WTC11 (cell line): ENCODE data around the gene PAMR1. TPM values are rescaled to one million over a fixed set of nuclear protein-coding genes. Genes with fewer than 3 reads are reported as not detected.

Experiments
- ATAC-seq: fragments of 200-7000 bp; cut with Tn5 transposase; 2 replicates; pipeline ENCODE4 v1.10.0; 2021; ENCODE audit warnings: mild to moderate bottlenecking, moderate library complexity
- CTCF ChIA-PET: fragments of 300-600 bp; sonication (Branson Sonifier 250); formaldehyde crosslinking; loops from one replicate; lab custom pipeline; 2021; ENCODE audit warnings: antibody characterized with exemption; lab: Charles Lee
- POLR2A ChIA-PET: fragments of 350-600 bp; sonication (Branson Sonifier 250); formaldehyde crosslinking; loops from one replicate; lab custom pipeline; 2021; ENCODE audit warnings: antibody characterized with exemption; lab: Charles Lee
- DNase-seq: peaks from one replicate; pipeline ENCODE4 v3.0.0; 2021; ENCODE audit warnings: low spot score
- H3K27ac Mint-ChIP-seq: 2 replicates; pipeline ENCODE4 v1.8.0; 2021; ENCODE audit warnings: mixed read lengths
- H3K27me3 Mint-ChIP-seq: 2 replicates; pipeline ENCODE4 v1.8.0; 2021; ENCODE audit warnings: low read depth, mild to moderate bottlenecking, moderate library complexity, mixed read lengths
- H3K36me3 Mint-ChIP-seq: 2 replicates; pipeline ENCODE4 v1.8.0; 2021; ENCODE audit warnings: mixed read lengths
- H3K4me1 Mint-ChIP-seq: 2 replicates; pipeline ENCODE4 v1.8.0; 2022; ENCODE audit warnings: mixed read lengths
- H3K4me3 Mint-ChIP-seq: 2 replicates; pipeline ENCODE4 v1.8.0; 2021; ENCODE audit warnings: mild to moderate bottlenecking, moderate library complexity, mixed read lengths
- H3K9me3 Mint-ChIP-seq: 2 replicates; pipeline ENCODE4 v1.8.0; 2021; ENCODE audit warnings: mixed read lengths
- ATF2 ChIP-seq: sonication (generic); formaldehyde crosslinking; IDR thresholded peaks from 2 replicates; pipeline ENCODE4 v1.8.1; 2022; ENCODE audit warnings: low read depth, missing genetic modification reagents, borderline replicate concordance
- ELF4 ChIP-seq: sonication (generic); formaldehyde crosslinking; IDR thresholded peaks from 2 replicates; pipeline ENCODE4 v1.8.1; 2022; ENCODE audit warnings: low read depth, mild to moderate bottlenecking, moderate library complexity, missing genetic modification reagents
- FOXJ3 ChIP-seq: sonication (generic); formaldehyde crosslinking; IDR thresholded peaks from 2 replicates; pipeline ENCODE4 v1.9.0; 2021; ENCODE audit warnings: missing genetic modification reagents, mild to moderate bottlenecking, borderline replicate concordance
- GTF2I ChIP-seq: fragments of 250-450 bp; sonication (Bioruptor Pico); conservative IDR thresholded peaks from 2 replicates; pipeline ENCODE4 v1.4.0; 2021; ENCODE audit warnings: mild to moderate bottlenecking
- JUN ChIP-seq: sonication (generic); formaldehyde crosslinking; IDR thresholded peaks from 2 replicates; pipeline ENCODE4 v1.8.0; 2023; ENCODE audit warnings: mild to moderate bottlenecking, missing genetic modification reagents
- STAT6 ChIP-seq: sonication (generic); formaldehyde crosslinking; conservative IDR thresholded peaks from 2 replicates; pipeline ENCODE4 v1.8.1; 2023; ENCODE audit warnings: mild to moderate bottlenecking, low read depth, missing genetic modification reagents, moderate library complexity
- total RNA-seq: library from RNA; stranded (reverse); gene quantifications from 3 replicates; pipeline ENCODE4 v1.2.3, GENCODE V29; 2021

Gene PAMR1
- total RNA-seq, 1 experiment from 2014 or later: 3.2 TPM

- Mint-ChIP-seq H3K9me3 (peaks cover 3% of the 10 kb centered on the region; the same call in 1 of the 2 replicates), H3K4me1 (no peaks in the 10 kb centered on the region), H3K4me3 (no peak overlapping the region), H3K27ac (no peak overlapping the region), H3K27me3 (no peaks in the 10 kb centered on the region), H3K36me3 (no peaks in the 10 kb centered on the region)
- ChIA-PET CTCF (no interaction called here), POLR2A (no interaction called here)
- DNase-seq: no peak
- no peak for ATAC-seq
- TF ChIP-seq JUN (CRISPR knock-in tag): no peak
- no peak for TF ChIP-seq FOXJ3
- TF ChIP-seq ELF4 (CRISPR knock-in tag): no peak
- no peak for TF ChIP-seq ATF2 (CRISPR knock-in tag)
- TF ChIP-seq STAT6 (CRISPR knock-in tag): no peak
- no peak for TF ChIP-seq GTF2I (CRISPR knock-in tag)
- TF ChIP-seq, all 79 proteins: peak for 0
These were observed 141.5 kb downstream of the PAMR1 start for GRCh38 chr11:35383953-35384352.

Other genes starting within 250 kb of the PAMR1 start
- 0.46 to 1.2 TPM (median 0.50 TPM) in 3 replicates for gene SLC1A2, start 106.1 kb downstream of the PAMR1 start, total RNA-seq
- 8.3 to 12.0 TPM (median 11.0 TPM) in 3 replicates for gene FJX1, start 92.8 kb upstream of the PAMR1 start, total RNA-seq
- 27.4 to 32.9 TPM (median 29.1 TPM) in 3 replicates for gene TRIM44, start 137.2 kb upstream of the PAMR1 start, total RNA-seq